Mucosa of stomach (tissue), 1 donor: ENCODE measurements around the gene CYBC1.
"Not testable (repeated sequence)": the region's sequence is repeated elsewhere in the genome, so short reads cannot be mapped to it uniquely, and the experiment has no call there.

ENCODE experiments used
- H3K27me3 ChIP-seq: one replicate; pipeline ENCODE4 v1.7.0; 2013; ENCODE audit warnings: mild to moderate bottlenecking, low read length; ENCODE audit not compliant: control insufficient read depth, insufficient read depth
- H3K36me3 ChIP-seq: one replicate; pipeline ENCODE4 v1.7.0; 2013; ENCODE audit warnings: low read length; ENCODE audit not compliant: control insufficient read depth, insufficient read depth
- H3K4me1 ChIP-seq: one replicate; pipeline ENCODE4 v1.7.0; 2013; ENCODE audit warnings: mild to moderate bottlenecking, low read length; ENCODE audit not compliant: control insufficient read depth, insufficient read depth
- H3K4me3 ChIP-seq: one replicate; pipeline ENCODE4 v1.7.0; 2013; ENCODE audit warnings: low read length
- H3K9ac ChIP-seq: one replicate; pipeline ENCODE4 v1.7.0; 2013; ENCODE audit warnings: mild to moderate bottlenecking, low read length, moderate library complexity
- H3K9me3 ChIP-seq: one replicate; pipeline ENCODE4 v1.7.0; 2013; ENCODE audit warnings: mild to moderate bottlenecking, low read length, moderate library complexity; ENCODE audit not compliant: control insufficient read depth
- donor health status: Pancreatic carcinoma.

The CYBC1 gene

DNA sequence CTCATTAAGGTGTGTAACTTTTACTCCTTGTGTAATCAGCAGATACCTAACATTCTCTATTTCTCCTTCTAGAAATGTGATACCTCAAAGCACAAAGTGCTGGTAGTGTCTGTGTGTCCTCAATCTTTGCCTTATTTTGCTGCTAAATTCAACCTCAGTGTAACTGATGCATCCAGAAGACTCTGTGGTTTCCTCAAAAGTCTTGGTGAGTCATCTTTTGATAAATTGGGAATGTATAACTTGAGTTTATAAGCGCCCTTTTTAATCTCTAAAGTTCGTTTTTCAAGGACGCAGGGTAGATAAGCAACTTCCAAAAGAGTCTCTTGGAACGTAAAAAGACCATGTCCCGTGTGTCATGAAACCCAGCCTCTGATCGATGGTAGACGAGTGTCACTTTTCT, 18.1 kb upstream of the CYBC1 start:
- Histone ChIP-seq H3K9ac (no peak overlapping the region), H3K36me3 (peaks cover 15% of the 10 kb centered on the region), H3K4me1 (peaks cover 3% of the 10 kb centered on the region), H3K9me3 (no peaks in the 10 kb centered on the region), H3K27me3 (no peaks in the 10 kb centered on the region), H3K4me3 (no peak overlapping the region)

DNA sequence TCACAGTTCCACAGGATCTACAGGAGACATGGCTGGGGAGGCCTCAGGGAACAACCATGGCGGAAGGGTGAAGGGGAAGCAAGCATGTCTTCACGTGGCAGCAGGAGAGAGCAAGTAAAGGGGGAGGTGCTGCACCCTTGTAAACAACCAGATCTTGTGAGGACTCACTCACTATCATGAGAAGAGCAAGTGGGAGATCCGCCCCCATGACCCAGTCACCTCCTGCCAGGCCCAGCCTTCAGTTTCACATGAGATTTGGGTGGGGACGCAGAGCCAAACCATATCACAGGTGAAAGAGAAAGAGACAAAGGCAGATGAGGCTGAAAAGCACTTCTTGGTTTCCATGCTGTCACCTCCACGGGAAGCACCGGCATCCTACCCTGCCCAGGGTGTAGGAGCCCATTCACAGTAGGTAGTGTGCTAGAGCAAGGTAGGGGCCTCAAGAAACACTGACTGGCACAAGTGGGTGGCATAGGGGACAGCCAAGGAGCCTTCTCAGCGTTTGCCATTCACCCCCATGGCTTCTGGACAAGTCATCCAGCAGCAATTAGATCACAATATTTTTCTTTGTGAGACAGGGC, 14.6 kb upstream of the CYBC1 start:
- Histone ChIP-seq H3K4me3 (no peak overlapping the region), H3K9ac (no peak overlapping the region), H3K27me3 (no peaks in the 10 kb centered on the region), H3K36me3 (peaks cover 22% of the 10 kb centered on the region), H3K4me1 (peaks cover 29% of the 10 kb centered on the region), H3K9me3 (no peaks in the 10 kb centered on the region)

DNA sequence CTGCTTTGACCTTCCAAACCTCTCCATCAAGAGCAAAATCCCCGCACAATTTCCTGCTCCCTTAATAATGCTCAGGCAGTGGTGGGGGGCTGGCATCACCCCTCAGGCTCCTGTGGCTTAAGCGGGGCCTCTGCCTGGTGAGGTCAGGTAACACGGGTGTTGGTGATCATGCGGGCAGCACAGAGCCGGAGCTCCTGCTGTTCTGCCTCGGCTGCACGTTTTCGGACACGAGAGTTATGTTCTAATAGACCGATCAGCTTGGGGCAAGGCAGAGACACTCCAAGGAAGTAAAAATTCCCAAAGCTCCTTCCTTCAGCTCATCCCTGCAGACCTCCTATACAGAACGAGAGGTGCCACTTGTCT, 14.0 kb upstream of the CYBC1 start:
- H3K4me3 ChIP-seq, result no peak overlapping the region
- peaks cover 22% of the 10 kb centered on the region for H3K36me3 ChIP-seq
- H3K9me3 ChIP-seq, result no peaks in the 10 kb centered on the region
- H3K27me3 ChIP-seq, result no peaks in the 10 kb centered on the region
- H3K9ac ChIP-seq, result no peak overlapping the region
- peaks cover 34% of the 10 kb centered on the region for H3K4me1 ChIP-seq

- Histone ChIP-seq H3K36me3 (peaks cover 22% of the 10 kb centered on the region), H3K27me3 (no peaks in the 10 kb centered on the region), H3K4me3 (no peak overlapping the region), H3K4me1 (peaks cover 35% of the 10 kb centered on the region), H3K9me3 (no peaks in the 10 kb centered on the region), H3K9ac (no peak overlapping the region)
Measured at GRCh38 chr17:82463925-82464566, 13.5 kb upstream of the CYBC1 start.

GRCh38 chr17:82463391-82463790, 12.8 kb upstream of the CYBC1 start:
- Histone ChIP-seq H3K36me3 (peaks cover 22% of the 10 kb centered on the region), H3K9me3 (no peaks in the 10 kb centered on the region), H3K4me3 (no peak overlapping the region), H3K4me1 (peaks cover 35% of the 10 kb centered on the region), H3K9ac (no peak overlapping the region), H3K27me3 (no peaks in the 10 kb centered on the region)

DNA sequence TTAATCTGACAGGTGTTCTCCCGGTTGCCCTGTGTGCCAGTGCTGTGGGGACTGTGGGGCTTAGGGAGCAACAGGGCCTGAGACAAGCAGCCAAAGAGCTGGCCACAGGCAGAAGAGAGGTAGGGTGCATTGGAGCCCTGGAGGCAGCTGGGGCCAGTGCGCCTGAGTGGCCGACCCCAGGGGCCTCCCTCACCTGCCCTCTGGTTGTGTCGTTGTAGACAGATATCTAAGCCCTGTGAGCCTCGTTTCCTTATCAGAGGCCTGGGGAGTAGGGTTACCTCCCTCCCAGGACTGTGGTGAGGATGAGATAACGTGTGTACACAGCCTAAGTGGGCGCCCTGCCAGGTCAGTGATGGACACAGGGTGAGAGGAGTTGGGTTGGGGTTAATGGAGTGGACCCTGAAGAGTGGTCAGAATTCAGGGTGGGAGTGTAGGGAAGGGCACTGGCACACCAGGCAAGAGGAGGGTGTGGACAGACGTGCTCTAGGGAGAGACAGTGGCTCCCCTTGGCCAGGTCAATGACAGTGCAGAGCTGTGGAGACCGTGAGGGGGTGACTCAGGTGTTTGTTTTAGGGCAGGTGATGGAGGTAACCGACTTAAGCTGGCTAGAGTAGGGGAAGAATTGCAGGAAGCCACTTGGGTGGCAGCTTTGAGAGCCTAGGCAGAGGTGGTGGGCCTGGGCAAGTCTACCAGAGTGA, 11.4 kb upstream of the CYBC1 start:
- H3K9ac ChIP-seq, result peak overlapping the region; percentile 33
- peaks cover 46% of the 10 kb centered on the region for H3K4me1 ChIP-seq
- peaks cover 22% of the 10 kb centered on the region for H3K36me3 ChIP-seq
- no peak overlapping the region for H3K4me3 ChIP-seq
- H3K27me3 ChIP-seq, result no peaks in the 10 kb centered on the region
- H3K9me3 ChIP-seq, result no peaks in the 10 kb centered on the region

GRCh38 chr17:82459936-82460335, 9.4 kb upstream of the CYBC1 start:
- not testable (repeated sequence) for H3K9me3 ChIP-seq, H3K9ac ChIP-seq, H3K4me3 ChIP-seq, H3K27me3 ChIP-seq
- peaks cover 15% of the 10 kb centered on the region for H3K36me3 ChIP-seq
- H3K4me1 ChIP-seq, result peaks cover 47% of the 10 kb centered on the region

- peak overlapping the region; percentile 63 for H3K4me3 ChIP-seq
- no peaks in the 10 kb centered on the region for H3K9me3 ChIP-seq
- peaks cover 47% of the 10 kb centered on the region for H3K4me1 ChIP-seq
- H3K27me3 ChIP-seq, result no peaks in the 10 kb centered on the region
- peak overlapping the region; percentile 99 for H3K9ac ChIP-seq
- H3K36me3 ChIP-seq, result peaks cover 9% of the 10 kb centered on the region
Measured at GRCh38 chr17:82458885-82459424, 8.4 kb upstream of the CYBC1 start.

DNA sequence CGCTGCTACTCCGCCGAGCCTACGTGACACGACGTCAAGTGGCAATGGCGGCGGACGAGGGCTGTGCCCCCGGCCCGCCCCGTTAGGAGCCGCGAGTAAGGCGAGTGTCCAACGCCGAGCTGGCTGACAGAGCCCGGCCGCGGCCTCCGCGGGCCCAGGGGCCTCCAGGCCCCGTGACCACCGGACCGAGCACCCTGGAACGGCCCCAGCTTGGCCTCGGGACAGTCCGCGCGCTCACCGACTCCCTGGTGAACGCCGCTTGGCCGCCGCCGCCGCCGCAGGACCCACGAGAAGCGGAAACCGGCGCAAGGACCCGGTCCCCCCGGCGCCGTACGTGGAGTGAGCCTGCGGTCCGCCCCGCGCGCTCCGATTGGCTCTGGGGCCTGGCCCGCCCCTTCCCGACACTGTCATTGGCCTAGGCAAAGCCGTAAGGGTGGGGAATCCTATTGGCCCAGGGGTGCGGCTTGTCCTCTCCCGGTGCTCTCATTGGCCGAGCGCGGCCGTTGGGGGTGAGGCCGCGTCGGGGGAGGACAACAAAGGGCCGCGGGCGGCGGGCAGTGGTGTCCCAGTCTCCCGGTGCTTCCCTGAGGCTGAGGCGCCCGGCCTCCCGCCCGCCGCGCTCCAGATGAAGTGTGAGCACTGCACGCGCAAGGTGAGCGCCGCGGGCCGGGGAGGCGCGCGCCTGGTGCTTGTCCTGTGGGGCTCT, 7.8 kb upstream of the CYBC1 start, which contains the start of gene NARF:
Gene NARF, plus strand, starts transcription at position 563 of the 706 bp plus-strand sequence. Its CDS starts 63 bp downstream, at position 626.
- Histone ChIP-seq H3K9ac (peak within 1 kb of the TSS; percentile 99), H3K27me3 (no peaks in the 10 kb centered on the region), H3K4me3 (peak within 1 kb of the TSS; percentile 63), H3K9me3 (no peaks in the 10 kb centered on the region), H3K4me1 (peaks cover 41% of the 10 kb centered on the region), H3K36me3 (peaks cover 3% of the 10 kb centered on the region)

GRCh38 chr17:82457929-82458178, 7.3 kb upstream of the CYBC1 start:
- H3K4me3 ChIP-seq, result peak overlapping the region; percentile 54
- H3K9ac ChIP-seq, result peak overlapping the region; percentile 99
- H3K9me3 ChIP-seq, result no peaks in the 10 kb centered on the region
- H3K4me1 ChIP-seq, result peaks cover 38% of the 10 kb centered on the region
- H3K36me3 ChIP-seq, result peaks cover 3% of the 10 kb centered on the region
- H3K27me3 ChIP-seq, result no peaks in the 10 kb centered on the region

DNA sequence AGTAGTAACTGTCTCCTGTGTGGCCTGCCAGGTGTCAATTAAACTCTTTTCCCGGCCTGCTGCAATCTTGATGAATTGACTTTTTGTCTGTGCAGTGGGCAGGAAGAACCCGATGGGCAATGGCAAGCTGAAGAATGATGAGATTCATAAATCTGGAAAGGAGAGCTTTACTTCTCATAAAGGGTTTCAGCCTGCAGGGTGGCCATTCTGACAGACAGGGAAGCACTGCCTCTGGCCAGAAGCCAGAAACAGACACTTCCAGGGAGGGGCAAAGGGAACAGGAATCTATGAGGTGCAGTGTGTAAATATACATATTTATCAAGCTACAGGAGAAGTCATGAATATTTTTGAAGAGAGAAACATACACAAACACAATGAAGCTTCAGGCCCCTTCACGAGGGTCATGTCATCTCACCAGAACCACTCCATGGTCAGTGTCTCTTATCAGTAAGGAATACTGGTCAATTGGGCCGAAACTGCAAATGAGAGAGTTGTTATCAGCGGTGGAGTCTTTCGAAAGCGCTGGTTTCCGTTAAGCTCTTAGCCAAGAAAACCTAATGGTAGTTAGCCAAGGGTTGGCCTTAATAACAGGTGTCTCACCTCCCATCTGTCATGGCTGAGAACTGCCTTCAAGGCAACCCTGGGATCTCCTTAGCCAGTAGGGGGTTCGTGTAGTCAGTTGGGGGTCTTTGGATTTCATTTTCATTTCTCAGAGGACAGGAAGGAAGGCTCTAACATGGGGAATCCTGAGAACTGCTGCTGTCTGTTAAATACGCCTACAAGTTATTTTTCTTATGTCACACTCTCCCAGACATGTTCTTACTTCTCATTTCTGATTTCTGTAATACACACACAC, 6.7 kb upstream of the CYBC1 start:
- Histone ChIP-seq H3K4me3 (peak overlapping the region; percentile 54), H3K27me3 (no peaks in the 10 kb centered on the region), H3K9ac (peak overlapping the region; percentile 99), H3K4me1 (peaks cover 32% of the 10 kb centered on the region), H3K9me3 (no peaks in the 10 kb centered on the region), H3K36me3 (peaks cover under 1% of the 10 kb centered on the region)
